H1 (cell line): ENCODE results near the gene SCYL2. TPM values are rescaled to one million over a fixed set of nuclear protein-coding genes. Genes with fewer than 3 reads are reported as not detected.

Experiments
- CTCF ChIA-PET: fragments of 300-600 bp; sonication (Branson Sonifier 250); formaldehyde crosslinking; loops from one replicate; lab custom pipeline; 2021; ENCODE audit not compliant: partially characterized antibody; lab: Charles Lee
- POLR2A ChIA-PET: fragments of 300-600 bp; sonication (Branson Sonifier 250); formaldehyde crosslinking; loops from one replicate; lab custom pipeline; 2021; ENCODE audit warnings: inconsistent platforms; ENCODE audit not compliant: partially characterized antibody; lab: Charles Lee
- DNase-seq, 2 experiments: peaks; one replicate each; pipeline versions ENCODE4 v3.0.0 to v3.0.0-alpha.2; 2010 to 2022; ENCODE audit warnings: low spot score in 2 of 2, low read depth in 1 of 2, mixed read lengths in 1 of 2
- FAIRE-seq: peaks from 2 replicates; lab custom pipeline; 2011; peaks lifted over from hg19 to GRCh38; lab: Jason Lieb, UNC
- H2AFZ ChIP-seq: 2 replicates; pipeline ENCODE4 v1.8.1; 2012; ENCODE audit warnings: low read length, inconsistent platforms
- H2AK5ac ChIP-seq: 2 replicates; pipeline ENCODE4 v1.6.1; 2013; ENCODE audit warnings: low read depth, low read length
- H2BK120ac ChIP-seq: replicated peaks from 2 replicates; pipeline ENCODE3; 2013; ENCODE audit warnings: low read depth, low read length, inconsistent platforms
- H2BK12ac ChIP-seq: 2 replicates; pipeline ENCODE4 v1.6.1; 2013; ENCODE audit warnings: low read depth, low read length
- H2BK15ac ChIP-seq: 2 replicates; pipeline ENCODE4 v1.6.1; 2013; ENCODE audit warnings: low read length
- H2BK20ac ChIP-seq: 2 replicates; pipeline ENCODE4 v1.6.1; 2013; ENCODE audit warnings: low read length
- H2BK5ac ChIP-seq: 2 replicates; pipeline ENCODE4 v1.6.1; 2013; ENCODE audit warnings: low read depth, low read length
- H3K14ac ChIP-seq: 2 replicates; pipeline ENCODE4 v1.6.1; 2013; ENCODE audit warnings: inconsistent platforms; ENCODE audit not compliant: insufficient read length
- H3K18ac ChIP-seq: 2 replicates; pipeline ENCODE4 v1.6.1; 2013; ENCODE audit warnings: low read length; ENCODE audit errors: extremely low read depth
- H3K23ac ChIP-seq: 2 replicates; pipeline ENCODE4 v1.6.1; 2013; ENCODE audit warnings: inconsistent platforms; ENCODE audit not compliant: insufficient read length
- H3K23me2 ChIP-seq: 2 replicates; pipeline ENCODE4 v1.6.1; 2013; ENCODE audit warnings: low read depth, low read length
- H3K27ac ChIP-seq: 2 replicates; pipeline ENCODE4 v1.6.1; 2011; ENCODE audit warnings: low read depth, low read length, inconsistent platforms
- H3K27me3 ChIP-seq, 4 experiments: replicated peaks in 1 of 4; 1 replicate in 1 of 4; 2 replicates in 3 of 4; pipeline versions ENCODE4 v1.6.1 to v1.8.1; 2011 to 2013; ENCODE audit warnings: low read length in 3 of 4, mild to moderate bottlenecking in 3 of 4, inconsistent platforms in 2 of 4, mixed read lengths in 2 of 4, moderate library complexity in 1 of 4; ENCODE audit not compliant: control insufficient read depth in 3 of 4, insufficient read depth in 3 of 4; ENCODE audit errors: extremely low read depth in 1 of 4
- H3K36me3 ChIP-seq, 4 experiments: 2 replicates each; pipeline versions ENCODE4 v1.6.1 to v1.8.1; 2011 to 2013; ENCODE audit warnings: mild to moderate bottlenecking in 4 of 4, low read length in 3 of 4, moderate library complexity in 2 of 4, control low read depth in 1 of 4, inconsistent platforms in 1 of 4; ENCODE audit not compliant: insufficient read depth in 4 of 4, control insufficient read depth in 2 of 4
- H3K4ac ChIP-seq: replicated peaks from 2 replicates; pipeline ENCODE3; 2013; ENCODE audit warnings: low read length, low read depth, mixed read lengths, inconsistent platforms; ENCODE audit not compliant: insufficient read length
- H3K4me1 ChIP-seq, 4 experiments: replicated peaks in 1 of 4; 1 replicate in 1 of 4; 2 replicates in 3 of 4; pipeline versions ENCODE4 v1.6.1 to v1.8.1; 2011 to 2013; ENCODE audit warnings: low read length in 3 of 4, inconsistent platforms in 2 of 4, mixed read lengths in 1 of 4; ENCODE audit not compliant: insufficient read depth in 4 of 4, control insufficient read depth in 3 of 4
- H3K4me2 ChIP-seq, 2 experiments: 2 replicates each; pipeline versions ENCODE4 v1.6.1 to v1.8.1; 2011 to 2013; ENCODE audit warnings: low read depth in 2 of 2, low read length in 2 of 2, control low read depth in 1 of 2, inconsistent platforms in 1 of 2, mild to moderate bottlenecking in 1 of 2; ENCODE audit not compliant: insufficient read depth in 1 of 2
- H3K4me3 ChIP-seq, 4 experiments: fragments of 200-600, 300-600 bp in 1 of 4; sonication (generic), shearing (Covaris generic), sonication (Bioruptor Twin) in 1 of 4; 2 replicates each; pipeline versions ENCODE4 v1.5.1 to v1.8.1; 2011 to 2016; ENCODE audit warnings: low read length in 4 of 4, low read depth in 3 of 4, control low read depth in 2 of 4, inconsistent platforms in 2 of 4, mild to moderate bottlenecking in 2 of 4, mixed read lengths in 1 of 4, moderate library complexity in 1 of 4; ENCODE audit not compliant: insufficient read depth in 2 of 4; ENCODE audit errors: extremely low read depth in 1 of 4
- H3K56ac ChIP-seq: replicated peaks from 2 replicates; pipeline ENCODE3; 2013; ENCODE audit warnings: low read depth, mild to moderate bottlenecking, mixed read lengths, low read length, inconsistent platforms; ENCODE audit not compliant: insufficient read length
- H3K79me1 ChIP-seq: 2 replicates; pipeline ENCODE4 v1.6.1; 2013; ENCODE audit warnings: low read depth, low read length, control low read depth
- H3K79me2 ChIP-seq, 2 experiments: 2 replicates each; pipeline versions ENCODE4 v1.6.1 to v1.8.1; 2012 to 2013; ENCODE audit warnings: low read length in 2 of 2, mild to moderate bottlenecking in 2 of 2, inconsistent platforms in 1 of 2; ENCODE audit not compliant: insufficient read depth in 2 of 2, control insufficient read depth in 1 of 2
- H3K9ac ChIP-seq, 4 experiments: replicated peaks in 1 of 4; 1 replicate in 1 of 4; 2 replicates in 3 of 4; pipeline versions ENCODE4 v1.6.1 to v1.8.1; 2011 to 2013; ENCODE audit warnings: low read depth in 3 of 4, low read length in 3 of 4, control low read depth in 2 of 4, mild to moderate bottlenecking in 2 of 4, moderate library complexity in 2 of 4, inconsistent platforms in 1 of 4; ENCODE audit errors: extremely low read depth in 1 of 4
- H3K9me3 ChIP-seq, 2 experiments: 2 replicates each; pipeline versions ENCODE4 v1.6.1 to v1.8.1; 2012 to 2013; ENCODE audit warnings: mild to moderate bottlenecking in 2 of 2, moderate library complexity in 2 of 2, control low read depth in 1 of 2, inconsistent platforms in 1 of 2, low read depth in 1 of 2, low read length in 1 of 2, mixed read lengths in 1 of 2; ENCODE audit not compliant: insufficient read depth in 2 of 2
- H4K20me1 ChIP-seq, 2 experiments: replicated peaks in 1 of 2; 2 replicates each; pipeline versions ENCODE3 to v1.8.1; 2011 to 2013; ENCODE audit warnings: inconsistent platforms in 2 of 2, low read length in 2 of 2, mild to moderate bottlenecking in 1 of 2; ENCODE audit not compliant: insufficient read depth in 2 of 2, control insufficient read depth in 1 of 2
- H4K5ac ChIP-seq: 2 replicates; pipeline ENCODE4 v1.6.1; 2013; ENCODE audit warnings: low read length, low read depth, mixed read lengths, inconsistent platforms; ENCODE audit not compliant: insufficient read length
- H4K8ac ChIP-seq: 2 replicates; pipeline ENCODE4 v1.8.0; 2013; ENCODE audit warnings: mild to moderate bottlenecking, moderate library complexity, low read length, inconsistent platforms; ENCODE audit not compliant: insufficient read depth; ENCODE audit errors: extremely low read depth
- H4K91ac ChIP-seq: replicated peaks from 2 replicates; pipeline ENCODE3; 2013; ENCODE audit warnings: low read length, mixed read lengths, inconsistent platforms; ENCODE audit not compliant: insufficient read length
- CHD1 ChIP-seq: IDR thresholded peaks from 2 replicates; pipeline ENCODE4 v1.6.1; 2012; ENCODE audit warnings: low read depth, low read length, improper control_type of control experiment
- CHD2 ChIP-seq: IDR thresholded peaks from 2 replicates; pipeline ENCODE4 v1.6.1; 2012; ENCODE audit warnings: low read length, improper control_type of control experiment
- JUN ChIP-seq: IDR thresholded peaks from 2 replicates; pipeline ENCODE4 v1.6.1; 2011; ENCODE audit warnings: low read depth, mild to moderate bottlenecking, improper control_type of control experiment, low read length
- KDM1A ChIP-seq: fragments of 200-600, 300-600 bp; sonication (generic); IDR thresholded peaks from 2 replicates; pipeline ENCODE4 v1.7.1; 2016; ENCODE audit warnings: mild to moderate bottlenecking, low read length, borderline replicate concordance
- PHF8 ChIP-seq: fragments of 200-600 bp; sonication (generic); conservative IDR thresholded peaks from 2 replicates; pipeline ENCODE4 v1.7.1; 2012; ENCODE audit warnings: low read depth, mild to moderate bottlenecking, inconsistent platforms, low read length, moderate library complexity
- WGBS, 2 experiments: shearing (Covaris generic) in 1 of 2; methylation state at CpG; one replicate each; pipeline versions ENCODE4 v1.1.6 to v1.1.7; 2013 to 2015; ENCODE audit warnings: low lambda C conversion rate in 2 of 2, mixed read lengths in 2 of 2, inconsistent platforms in 1 of 2, low coverage in 1 of 2, missing lambda C conversion rate in 1 of 2; ENCODE audit not compliant: insufficient replicate concordance in 2 of 2, insufficient coverage in 1 of 2, insufficient read length in 1 of 2; ENCODE audit errors: extremely low coverage in 1 of 2, missing lambda C conversion rate in 1 of 2; 5-methylcytosine and 5-hydroxymethylcytosine counted together
- polyA plus RNA-seq, 7 experiments: library from polyadenylated mRNA; depleted of rRNA in 3 of 7; stranded (reverse) in 5 of 7; unstranded in 2 of 7; fragments of >200 nt in 5 of 7; fragments of 200-250 nt in 2 of 7; gene quantifications; 1 replicate in 5 of 7; 2 replicates in 1 of 7; 4 replicates in 1 of 7; pipeline versions ENCODE4 v1.2.1 to v1.2.3, GENCODE V29; 2011 to 2013; ENCODE audit warnings: missing spikeins in 2 of 7, mixed read lengths in 2 of 7
- total RNA-seq: library from RNA; stranded (reverse); fragmentation: NEBNext Ultra II Directional; extraction: Animal tissue kit (Norgen Biotek cat#: 25700); gene quantifications from 2 replicates; pipeline ENCODE4 v1.2.1, GENCODE V29; 2021

SCYL2 gene
- total and polyA plus RNA-seq, 2 of the 8 experiments (the other 6 are each of a cell fraction or from before 2014, with no cell fraction given): 8.9 to 48.7 TPM

GRCh38 chr12:100249941-100250340 is 17.0 kb upstream of the SCYL2 start:
- H3K23me2 ChIP-seq: no peaks in the 10 kb centered on the region
- H3K56ac ChIP-seq: no peak overlapping the region
- no peak overlapping the region for H2BK12ac ChIP-seq
- no peak overlapping the region for H4K8ac ChIP-seq
- H2BK15ac ChIP-seq: no peak overlapping the region
- H3K36me3 ChIP-seq: no peaks in the 10 kb centered on the region
- H2BK120ac ChIP-seq: no peak overlapping the region
- H4K20me1 ChIP-seq: no peaks in the 10 kb centered on the region
- no peak overlapping the region for H2BK5ac ChIP-seq
- H3K4me3 ChIP-seq: no peak overlapping the region
- no peaks in the 10 kb centered on the region for H3K79me1 ChIP-seq
- DNase-seq (no peak), FAIRE-seq (no peak)
- no peak overlapping the region for H2BK20ac ChIP-seq
- WGBS, 2 experiments: 94% methylated on average over 7 of the region's 7 CpGs; no CpG with 5 or more reads in 1 of the 2 experiments
- no peak for TF ChIP-seq JUN
- TF ChIP-seq PHF8: no peak
- no peak for TF ChIP-seq CHD1
- no peak for TF ChIP-seq CHD2
- no peak for TF ChIP-seq KDM1A
- H3K9me3 ChIP-seq: no peaks in the 10 kb centered on the region
- H3K27me3 ChIP-seq: no peaks in the 10 kb centered on the region
- no peak overlapping the region for H4K5ac ChIP-seq
- H3K4me2 ChIP-seq: no peak overlapping the region
- H2AK5ac ChIP-seq: no peak overlapping the region
- POLR2A ChIA-PET: interaction anchor here (0.6 to 1.0 kb wide), 2 partner anchors 17 to 123 kb away, joined by 4 read pairs; partner anchors contain the start of genes DEPDC4 and SCYL2
- no peak overlapping the region for H3K4ac ChIP-seq
- H2AFZ ChIP-seq: no peak overlapping the region
- H3K23ac ChIP-seq: no peak overlapping the region
- no peaks in the 10 kb centered on the region for H3K79me2 ChIP-seq
- H3K4me1 ChIP-seq: no peaks in the 10 kb centered on the region
- H3K18ac ChIP-seq: no peak overlapping the region
- CTCF ChIA-PET: no interaction called here
- no peak overlapping the region for H3K9ac ChIP-seq
- H3K27ac ChIP-seq: no peak overlapping the region
- H3K14ac ChIP-seq: no peak overlapping the region
- no peak overlapping the region for H4K91ac ChIP-seq
